Stimulated activated CD4-positive, alpha-beta T cell treated with anti-CD3 and anti-CD28 coated beads, Interleukin-4, amount 100 ng/mL, for 4 hours (primary cell): ENCODE measurements around the gene MOGAT1.
"Not testable (repeated sequence)": the region's sequence is repeated elsewhere in the genome, so short reads cannot be mapped to it uniquely, and the experiment has no call there.

ENCODE experiments used
- DNase-seq, 2 experiments: peaks; one replicate each; pipeline ENCODE4 v3.0.0-alpha.2; 2020

MOGAT1 gene

DNA sequence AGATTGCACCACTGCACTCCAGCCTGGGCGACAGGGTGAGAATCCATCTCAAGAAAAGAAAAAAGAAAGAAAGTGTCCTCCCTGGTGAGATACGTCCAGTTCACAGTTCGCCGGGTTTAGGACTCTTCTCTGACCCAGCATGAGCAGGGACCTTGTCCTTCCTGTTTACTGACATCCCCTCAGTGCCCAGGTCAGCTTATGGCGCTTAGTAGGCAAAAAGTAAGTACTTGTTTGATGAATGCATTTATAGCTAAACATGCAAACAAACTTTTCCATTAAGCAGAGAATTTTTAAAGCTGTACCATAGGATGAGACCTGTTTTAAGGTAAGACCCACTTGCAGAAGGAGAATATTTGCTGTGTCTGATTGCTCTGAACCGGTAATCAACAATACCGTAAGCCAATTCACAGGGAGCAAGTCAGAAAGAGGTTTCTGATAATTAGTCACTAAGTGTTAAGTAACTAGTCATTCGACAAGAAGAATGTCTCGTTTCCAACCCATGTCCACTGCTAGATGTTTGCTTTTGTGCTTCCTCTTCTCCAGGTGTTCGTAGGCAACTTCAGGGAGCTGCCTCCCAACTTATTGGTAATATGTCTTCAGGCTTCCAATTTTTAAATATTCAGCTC lies 40.0 kb downstream of the MOGAT1 start:
- no peak for DNase-seq

GRCh38 chr2:222713002-222713401 lies 41.5 kb downstream of the MOGAT1 start:
- DNase-seq = no peak

DNA sequence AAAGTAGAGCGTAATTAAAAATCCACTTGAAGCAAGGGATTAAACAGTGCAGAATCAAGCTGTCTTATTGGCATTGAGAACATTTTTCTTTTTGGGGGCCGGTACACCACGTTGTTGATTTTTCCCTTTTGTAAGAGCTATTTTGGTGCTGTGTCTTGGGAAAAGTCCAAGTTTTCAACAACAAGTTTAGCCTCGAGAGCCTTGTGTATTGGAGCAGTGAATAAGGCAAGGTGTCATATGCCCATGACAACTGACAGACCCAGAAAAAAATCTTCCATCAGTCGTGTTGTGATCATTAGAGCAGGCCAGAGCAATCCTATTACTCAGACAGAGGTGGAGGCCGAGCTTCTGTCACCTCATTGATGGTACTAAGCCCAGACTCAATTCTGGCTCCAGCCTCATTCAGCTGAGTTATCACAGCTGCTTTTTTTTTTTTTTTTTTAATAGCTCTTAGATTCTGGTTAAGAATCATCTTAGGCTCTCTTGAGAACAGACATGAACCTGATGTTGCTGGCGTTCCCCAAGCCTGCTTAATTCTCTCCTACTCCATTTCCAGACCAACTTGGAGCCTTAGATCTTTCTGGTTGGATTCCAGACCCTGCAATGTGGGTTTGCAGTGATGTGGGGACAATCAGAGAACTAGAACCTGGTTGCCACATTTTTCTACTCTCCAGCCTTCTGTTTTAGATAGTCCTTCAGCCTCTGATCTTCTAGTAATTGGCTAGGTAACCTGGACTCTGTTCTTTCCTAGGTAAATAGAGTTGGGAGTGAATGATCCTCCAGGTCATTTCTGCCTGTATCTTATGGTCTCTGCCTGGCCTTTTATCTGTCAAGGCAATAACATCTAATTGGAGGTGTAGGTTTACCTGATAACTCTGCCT lies 43.1 kb downstream of the MOGAT1 start:
- DNase-seq = no peak

DNA sequence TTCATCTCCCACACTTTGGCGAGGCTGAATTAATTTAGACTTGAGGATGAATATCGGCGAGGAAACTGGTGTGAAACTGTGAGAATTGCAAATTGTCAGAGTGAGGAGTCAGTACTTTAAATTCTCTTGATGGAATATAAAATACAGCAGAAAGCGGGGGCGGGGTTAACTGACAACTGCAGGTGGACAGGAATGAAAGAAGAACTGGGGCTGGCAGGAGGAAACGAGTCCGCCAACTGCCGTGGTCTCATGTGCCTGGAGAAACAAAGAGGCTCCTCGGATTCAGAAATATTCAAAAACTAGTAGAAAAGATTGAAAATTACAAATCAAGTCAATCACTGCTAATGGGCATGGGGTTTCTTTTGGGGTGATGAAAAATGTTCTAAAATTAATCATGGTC lies 44.3 kb downstream of the MOGAT1 start:
- DNase-seq = no peak

DNA sequence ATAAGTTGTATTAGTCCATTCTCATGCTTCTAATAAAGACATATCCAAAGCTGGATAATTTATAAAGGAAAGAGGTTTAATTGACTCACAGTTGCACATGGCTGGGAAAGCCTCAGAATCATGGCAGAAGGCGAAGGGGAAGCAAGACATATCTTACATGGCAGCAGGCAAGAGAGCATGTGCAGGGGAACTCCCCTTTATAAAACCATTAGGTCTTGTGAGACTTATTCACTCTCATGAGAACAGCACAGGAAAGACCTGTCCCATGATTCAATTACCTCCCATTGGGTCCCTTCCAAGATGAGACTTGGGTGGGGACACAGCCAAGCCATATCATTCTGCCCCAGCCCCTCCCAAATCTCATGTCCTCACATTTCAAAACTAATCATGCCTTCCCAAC lies 48.3 kb downstream of the MOGAT1 start:
- not testable (repeated sequence) for DNase-seq

- not testable (repeated sequence) for DNase-seq
Measured at GRCh38 chr2:222721597-222721996, 50.1 kb downstream of the MOGAT1 start.

- no peak for DNase-seq
Measured at GRCh38 chr2:222722327-222722946, 51.0 kb downstream of the MOGAT1 start.

DNA sequence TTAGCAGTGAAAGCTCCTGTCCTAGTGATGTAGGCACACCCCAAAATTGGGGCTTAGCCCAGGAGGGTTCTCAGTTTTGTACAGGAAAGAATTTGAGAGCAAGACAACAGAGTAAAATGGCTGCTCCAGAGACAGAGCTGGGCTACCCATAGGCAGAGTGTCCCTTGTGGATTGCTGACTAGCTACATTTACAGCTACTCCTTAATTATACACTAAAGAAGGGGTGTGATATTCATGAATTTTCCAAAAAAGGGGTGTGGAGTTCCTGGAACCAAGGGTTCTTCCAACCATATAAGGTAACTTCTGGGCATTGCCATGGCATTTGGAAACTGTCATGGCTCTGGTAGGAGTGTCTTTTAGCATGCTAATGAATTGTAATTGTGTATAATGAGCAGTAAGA lies 52.8 kb downstream of the MOGAT1 start:
- DNase-seq = no peak

- DNase-seq = no peak
Measured at GRCh38 chr2:222728621-222729020, 57.2 kb downstream of the MOGAT1 start.

DNA sequence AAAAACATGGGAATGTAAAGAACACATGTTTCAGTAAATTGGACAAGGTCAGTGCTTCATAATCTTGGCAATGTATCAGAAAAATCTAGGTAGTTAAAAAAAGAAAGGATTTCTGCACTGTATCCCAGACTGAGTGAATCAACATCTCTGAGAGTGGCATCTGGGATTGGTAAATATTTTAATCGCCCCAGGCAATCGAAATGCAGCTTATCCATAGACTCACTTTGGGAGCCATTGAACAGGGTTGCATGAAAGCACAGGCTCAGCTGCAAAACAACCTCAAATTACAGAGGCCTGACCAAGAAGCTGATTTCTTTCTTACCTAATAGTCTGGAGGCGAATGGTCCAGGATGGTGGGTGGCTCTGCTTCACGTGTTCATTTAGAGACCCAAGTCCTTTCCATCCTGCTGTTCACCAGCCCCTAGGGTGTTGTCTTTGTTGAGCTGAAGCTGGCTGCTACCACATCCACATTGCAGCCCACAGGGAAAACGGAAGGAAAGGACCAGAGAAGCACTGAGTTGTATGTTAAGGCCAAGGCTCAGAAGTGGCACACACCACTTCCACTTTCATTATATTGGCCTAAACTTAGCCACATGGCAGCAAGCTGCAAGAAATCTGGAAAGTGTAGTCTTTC lies 59.0 kb downstream of the MOGAT1 start:
- no peak for DNase-seq

- DNase-seq = no peak
Measured at GRCh38 chr2:222731201-222731621, 59.8 kb downstream of the MOGAT1 start.

GRCh38 chr2:222732489-222733178 lies 61.2 kb downstream of the MOGAT1 start:
- DNase-seq = no peak

DNA sequence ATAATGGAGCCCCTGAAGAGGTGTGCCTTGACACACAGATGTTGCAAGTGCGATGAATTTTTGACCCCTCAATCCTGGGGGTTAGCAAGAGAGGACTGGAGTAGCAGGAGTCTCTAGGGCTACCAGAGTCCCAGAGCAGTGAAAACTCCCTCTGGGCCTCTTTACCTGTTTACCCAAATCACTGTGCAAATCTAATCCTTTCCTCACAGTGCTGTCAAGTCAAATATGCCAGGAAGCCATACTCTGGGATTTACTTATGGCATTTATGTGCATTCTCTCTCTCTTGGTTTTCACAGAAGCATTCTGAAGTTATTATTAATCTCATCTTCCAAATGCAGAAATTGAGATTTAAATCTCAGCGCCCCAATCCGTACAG lies 62.0 kb downstream of the MOGAT1 start:
- DNase-seq = no peak

DNA sequence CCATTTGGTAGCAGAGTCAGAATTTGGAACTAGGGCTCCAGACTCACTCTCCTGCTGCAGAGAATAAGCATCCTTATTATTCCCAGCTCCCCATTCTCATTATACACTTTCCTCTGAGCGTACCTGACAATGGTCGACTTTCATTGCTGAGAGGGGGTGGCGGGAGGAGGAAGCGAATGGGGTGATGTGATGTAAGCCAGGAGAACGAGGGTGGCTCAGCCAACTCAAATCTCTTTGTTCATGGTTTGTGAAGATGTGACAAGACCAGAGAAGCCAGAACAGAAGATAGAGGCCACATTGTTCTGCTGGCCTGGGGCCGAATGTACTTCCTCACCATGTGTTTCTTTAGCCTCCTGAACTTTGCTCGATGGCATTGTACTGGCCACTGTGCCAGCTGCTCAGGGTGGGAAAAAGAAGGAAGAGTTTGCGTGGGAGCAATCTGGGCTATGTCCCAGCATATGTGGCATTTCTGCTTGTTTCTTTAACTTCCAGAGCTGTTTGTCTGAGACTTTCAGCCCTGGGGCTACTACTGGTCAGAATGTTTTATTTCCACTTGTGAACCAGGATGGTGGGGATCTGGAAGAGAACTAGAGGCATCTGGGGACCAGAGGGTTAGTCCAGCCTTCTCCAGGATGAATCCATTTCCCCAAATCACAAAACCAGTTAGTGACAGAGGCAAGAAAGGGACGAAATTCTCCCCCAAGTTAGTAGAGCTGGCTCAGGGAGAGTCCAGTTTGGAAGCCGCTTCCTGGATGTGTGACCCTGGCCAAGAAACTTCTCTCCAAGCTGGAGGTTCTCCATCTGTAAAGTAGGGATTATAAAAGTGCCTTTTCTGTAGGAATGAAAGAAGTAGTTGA lies 62.6 kb downstream of the MOGAT1 start:
- DNase-seq = no peak

- no peak for DNase-seq
Measured at GRCh38 chr2:222734703-222735014, 63.2 kb downstream of the MOGAT1 start.

DNA sequence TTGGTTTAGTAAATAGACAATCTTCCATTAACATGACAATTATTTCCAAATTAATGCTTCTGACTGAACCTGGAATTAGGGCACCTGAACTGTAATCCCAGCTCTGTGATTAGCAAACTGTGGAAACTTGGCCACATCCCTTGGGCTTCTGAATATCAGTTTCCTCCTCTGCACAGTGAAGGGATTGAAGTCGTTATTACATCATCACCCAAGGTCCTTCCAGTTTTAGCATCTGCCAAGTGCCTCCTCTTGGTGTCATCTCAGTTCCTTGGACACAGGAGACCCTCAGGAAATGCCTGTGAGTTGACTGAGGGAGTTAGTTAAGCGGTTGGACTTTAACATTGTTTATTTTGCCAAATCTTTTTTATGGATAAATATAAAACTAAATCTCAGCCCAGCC lies 64.8 kb downstream of the MOGAT1 start:
- no peak for DNase-seq

DNA sequence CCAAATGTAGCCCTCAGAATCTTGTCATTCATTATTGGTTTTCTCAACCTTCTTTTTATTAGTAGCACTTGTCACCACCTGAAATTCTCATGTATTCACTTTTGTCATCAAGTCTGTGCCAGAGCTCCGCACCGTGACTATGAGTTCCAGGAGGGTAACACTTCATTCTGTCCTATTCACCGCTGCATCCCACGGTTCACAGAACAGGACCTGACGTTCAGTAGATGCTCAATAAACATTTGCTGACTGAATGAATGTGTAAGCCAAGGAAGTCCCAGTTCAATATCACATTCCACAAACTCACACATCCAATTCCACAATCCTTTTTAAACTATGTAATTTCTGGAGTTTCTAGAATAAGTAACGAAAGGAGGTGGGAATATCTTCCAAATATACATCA lies 65.5 kb downstream of the MOGAT1 start:
- DNase-seq = no peak

DNA sequence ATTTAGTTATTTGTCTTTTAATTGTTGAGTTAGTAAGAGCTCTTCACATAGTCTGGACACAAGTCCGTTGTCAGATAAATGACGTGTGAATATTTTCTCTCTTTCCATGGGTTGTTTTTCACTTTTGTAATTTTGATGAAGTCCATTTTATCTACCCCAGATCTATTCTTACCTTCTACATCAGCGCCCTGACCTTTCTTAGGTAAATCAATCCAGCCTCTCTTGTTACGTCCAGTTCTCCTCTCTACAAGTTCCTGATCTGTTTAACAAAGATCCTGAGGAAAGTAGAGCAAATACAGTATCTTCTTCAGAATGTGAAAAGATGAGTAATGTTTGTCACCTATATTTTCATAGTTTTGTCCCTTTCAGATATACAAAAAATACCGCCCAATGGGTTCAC lies 66.9 kb downstream of the MOGAT1 start:
- DNase-seq = no peak

- DNase-seq = no peak
Measured at GRCh38 chr2:222738809-222739208, 67.4 kb downstream of the MOGAT1 start.

GRCh38 chr2:222739939-222740338 lies 68.5 kb downstream of the MOGAT1 start:
- DNase-seq = no peak

- no peak for DNase-seq
Measured at GRCh38 chr2:222743251-222743812, 71.9 kb downstream of the MOGAT1 start.
